T-helper 1 cell treated with Interleukin-12 subunit alpha and Interleukin-12 subunit beta and Interleukin-4 antibody, amounts not matched to agents 30 μg/mL and 1 μg/mL, for 36 hours (primary cell): Measurements from ENCODE around the gene FBXO38.
"Not testable (repeated sequence)": the region's sequence is repeated elsewhere in the genome, so short reads cannot be mapped to it uniquely, and the experiment has no call there.

Experiments
- H3K27ac Mint-ChIP-seq: one replicate; pipeline ENCODE4 v1.8.0; 2021; ENCODE audit warnings: mild to moderate bottlenecking, mixed read lengths
- H3K27me3 Mint-ChIP-seq: one replicate; pipeline ENCODE4 v1.8.0; 2021; ENCODE audit warnings: low read depth, mixed read lengths
- H3K36me3 Mint-ChIP-seq: one replicate; pipeline ENCODE4 v1.8.0; 2021; ENCODE audit warnings: low read depth, mixed read lengths
- H3K4me1 Mint-ChIP-seq: one replicate; pipeline ENCODE4 v1.8.0; 2021; ENCODE audit warnings: low read depth, mixed read lengths
- H3K4me3 Mint-ChIP-seq: one replicate; pipeline ENCODE4 v1.8.0; 2021; ENCODE audit warnings: mild to moderate bottlenecking, moderate library complexity, mixed read lengths
- H3K9me3 Mint-ChIP-seq: one replicate; pipeline ENCODE4 v1.8.0; 2021; ENCODE audit warnings: mixed read lengths

The FBXO38 gene

DNA sequence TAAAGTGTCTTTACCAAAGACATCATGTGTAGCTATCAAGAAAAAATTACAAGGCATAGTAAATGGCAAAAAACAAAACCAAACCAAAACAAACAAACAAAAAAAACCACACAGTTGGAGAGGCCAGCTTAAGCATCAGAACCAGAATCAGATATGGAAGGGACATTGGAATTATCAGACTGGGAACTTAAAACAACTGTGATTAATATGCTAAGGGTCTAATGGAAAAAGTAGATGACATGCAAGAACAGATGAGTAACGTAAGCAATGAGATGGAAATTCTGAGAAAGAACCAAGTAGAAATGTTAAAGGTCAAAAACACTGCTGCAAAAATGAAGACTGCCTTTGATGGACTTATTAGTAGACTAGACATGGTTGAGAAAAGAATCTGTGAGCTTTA, 75.9 kb downstream of the FBXO38 start:
- Mint-ChIP-seq H3K9me3 (no peaks in the 10 kb centered on the region), H3K36me3 (no peaks in the 10 kb centered on the region), H3K27me3 (peaks cover 30% of the 10 kb centered on the region), H3K4me3 (no peak overlapping the region), H3K4me1 (no peaks in the 10 kb centered on the region), H3K27ac (no peak overlapping the region)

DNA sequence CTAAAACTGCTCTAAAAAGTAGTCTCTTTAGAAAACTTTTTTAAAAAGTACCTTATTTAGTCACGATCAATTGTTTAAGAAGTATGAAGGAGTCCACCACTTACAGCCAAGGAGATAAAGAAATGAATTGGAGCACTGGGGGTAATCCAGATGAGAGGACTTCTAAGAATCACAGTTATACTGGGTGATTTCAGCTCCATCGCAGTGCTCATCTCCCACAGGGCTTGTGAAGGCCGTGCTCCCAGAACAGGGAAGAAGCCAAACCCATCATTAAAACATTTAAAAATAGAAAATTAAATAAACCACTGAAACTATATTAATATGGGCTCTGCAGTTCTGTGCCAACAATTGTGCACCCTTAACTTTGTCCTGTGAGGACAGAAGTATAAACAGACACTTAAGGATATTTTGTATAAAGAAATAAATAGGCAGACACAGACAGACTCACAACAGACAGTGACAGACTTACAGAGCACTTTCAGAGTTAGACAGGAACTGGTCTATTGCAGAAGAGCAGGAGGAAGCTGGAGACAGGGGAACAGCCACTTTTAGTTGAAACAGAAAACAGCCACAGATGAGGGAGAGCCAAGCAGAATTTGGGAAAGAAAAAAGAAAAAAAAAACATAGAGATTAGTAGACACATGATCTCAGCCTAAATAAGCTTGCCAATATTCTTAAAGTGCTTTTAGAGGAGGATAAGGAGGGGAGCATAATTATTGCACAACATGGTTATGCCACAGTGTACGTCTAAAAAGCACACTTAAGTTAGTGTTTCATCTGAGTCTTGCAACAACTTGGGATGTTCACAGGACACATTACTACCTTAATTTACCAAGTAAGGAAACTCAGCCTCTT, 81.8 kb downstream of the FBXO38 start:
- H3K4me3 Mint-ChIP-seq, result no peak overlapping the region
- no peaks in the 10 kb centered on the region for H3K36me3 Mint-ChIP-seq
- H3K27ac Mint-ChIP-seq, result no peak overlapping the region
- peaks cover 26% of the 10 kb centered on the region for H3K27me3 Mint-ChIP-seq
- H3K9me3 Mint-ChIP-seq, result no peaks in the 10 kb centered on the region
- no peaks in the 10 kb centered on the region for H3K4me1 Mint-ChIP-seq

DNA sequence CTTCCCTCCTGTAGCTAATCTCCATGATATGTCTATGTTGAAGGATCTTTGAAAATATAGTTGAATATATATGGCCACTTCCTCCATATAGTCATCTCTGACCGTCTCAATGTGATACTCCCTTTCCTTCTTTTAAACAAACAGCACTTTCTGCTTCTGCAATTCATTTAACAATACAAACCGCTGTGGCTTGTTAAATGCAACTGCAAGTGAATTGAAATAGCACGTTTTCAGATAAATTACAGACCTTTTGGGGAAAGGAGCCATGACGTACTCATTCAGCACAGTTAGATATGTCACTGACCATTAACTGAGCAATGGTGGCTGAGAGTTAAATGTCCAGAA, 82.5 kb downstream of the FBXO38 start:
- Mint-ChIP-seq H3K27ac (no peak overlapping the region), H3K4me3 (no peak overlapping the region), H3K27me3 (peaks cover 22% of the 10 kb centered on the region), H3K36me3 (no peaks in the 10 kb centered on the region), H3K4me1 (no peaks in the 10 kb centered on the region), H3K9me3 (no peaks in the 10 kb centered on the region)

DNA sequence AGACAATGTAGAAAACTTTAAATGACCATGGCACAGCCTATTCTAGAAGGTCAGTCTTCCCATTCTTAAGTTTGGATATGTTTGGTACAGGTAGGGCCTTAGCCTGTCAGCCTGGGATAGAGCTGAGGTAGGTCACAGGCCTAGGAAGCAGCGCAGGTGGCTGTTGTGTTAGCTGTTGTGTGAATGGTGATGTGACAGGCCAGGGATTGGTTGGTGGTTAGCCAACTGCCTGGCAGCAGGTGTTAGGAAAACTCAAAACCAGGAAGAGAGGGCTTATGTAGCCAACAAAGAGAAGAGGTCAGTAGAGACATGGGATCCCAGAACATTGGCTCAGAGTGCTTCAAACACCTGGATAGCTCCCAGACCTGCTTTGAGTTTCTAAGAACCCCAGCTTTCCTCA, 84.2 kb downstream of the FBXO38 start:
- Mint-ChIP-seq H3K4me1 (no peaks in the 10 kb centered on the region), H3K9me3 (no peaks in the 10 kb centered on the region), H3K27ac (no peak overlapping the region), H3K27me3 (peaks cover 11% of the 10 kb centered on the region), H3K4me3 (no peak overlapping the region), H3K36me3 (no peaks in the 10 kb centered on the region)

DNA sequence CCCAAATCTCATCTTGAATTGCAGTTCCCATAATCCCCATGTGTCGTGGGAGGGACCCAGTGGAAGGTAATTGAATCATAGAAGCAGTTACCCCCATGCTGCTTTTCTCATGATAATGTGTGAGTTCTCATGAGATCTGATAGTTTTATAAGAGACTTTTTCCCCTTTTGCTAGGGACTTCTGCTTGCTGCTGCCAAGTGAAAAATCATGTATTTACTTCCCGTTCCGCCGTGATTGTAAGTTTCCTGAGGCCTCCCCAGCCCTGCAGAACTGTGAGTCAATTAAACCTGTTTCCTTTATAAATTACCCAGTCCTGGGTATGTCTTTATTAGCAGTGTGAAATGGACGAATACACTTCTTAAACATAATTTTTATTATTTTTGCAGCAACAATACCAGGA, 85.0 kb downstream of the FBXO38 start:
- not testable (repeated sequence) for H3K36me3 Mint-ChIP-seq, H3K9me3 Mint-ChIP-seq

DNA sequence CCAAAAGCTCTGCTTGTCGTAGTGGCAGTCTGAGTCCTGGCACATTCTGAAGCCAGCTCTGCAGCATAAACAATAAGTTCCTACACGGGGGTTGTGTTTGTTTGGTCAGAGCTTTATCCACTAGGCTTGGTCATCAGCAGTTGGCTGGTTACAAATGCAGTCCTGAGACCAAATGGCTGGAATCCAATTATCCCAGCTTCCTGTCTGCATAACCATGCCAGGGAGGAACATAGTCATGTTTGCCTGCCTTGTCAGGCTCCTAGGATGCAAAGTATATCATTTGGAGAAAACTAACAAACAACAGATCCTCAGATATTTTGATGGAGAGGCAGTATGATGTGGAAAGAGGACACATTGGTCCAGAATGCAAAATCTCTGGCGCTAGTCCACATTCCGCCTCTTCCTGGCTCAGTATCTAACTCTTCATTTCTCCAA, 85.8 kb downstream of the FBXO38 start:
- no peak overlapping the region for H3K4me3 Mint-ChIP-seq
- no peak overlapping the region for H3K27ac Mint-ChIP-seq
- no peaks in the 10 kb centered on the region for H3K36me3 Mint-ChIP-seq
- H3K9me3 Mint-ChIP-seq, result no peaks in the 10 kb centered on the region
- H3K4me1 Mint-ChIP-seq, result no peaks in the 10 kb centered on the region
- H3K27me3 Mint-ChIP-seq, result peaks cover 8% of the 10 kb centered on the region

More for the DNA sequence above, 85.0 kb downstream of the FBXO38 start:
- H3K27me3 Mint-ChIP-seq, H3K4me3 Mint-ChIP-seq, H3K4me1 Mint-ChIP-seq, H3K27ac Mint-ChIP-seq: not testable (repeated sequence)

DNA sequence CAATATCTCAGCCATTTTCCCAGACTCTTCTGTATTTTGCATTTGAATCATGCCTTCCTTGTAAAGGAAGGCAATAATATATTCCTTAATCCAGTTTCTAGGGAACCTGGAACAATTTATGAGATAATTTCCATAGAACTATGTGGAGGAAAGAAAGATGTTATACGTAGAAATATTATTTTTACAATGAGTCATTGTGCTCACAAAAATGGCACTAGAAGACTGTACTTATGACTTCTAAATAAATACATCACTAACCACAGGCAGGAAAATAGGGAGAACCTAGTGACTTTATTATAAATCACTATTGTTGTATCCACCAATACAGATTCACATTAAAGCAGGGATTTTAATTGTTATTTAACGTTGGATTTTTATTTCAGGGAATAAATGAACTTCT, 87.6 kb downstream of the FBXO38 start:
- H3K9me3 Mint-ChIP-seq, result no peaks in the 10 kb centered on the region
- H3K36me3 Mint-ChIP-seq, result no peaks in the 10 kb centered on the region
- H3K27ac Mint-ChIP-seq, result no peak overlapping the region
- no peak overlapping the region for H3K4me3 Mint-ChIP-seq
- H3K27me3 Mint-ChIP-seq, result peaks cover 4% of the 10 kb centered on the region
- H3K4me1 Mint-ChIP-seq, result no peaks in the 10 kb centered on the region

DNA sequence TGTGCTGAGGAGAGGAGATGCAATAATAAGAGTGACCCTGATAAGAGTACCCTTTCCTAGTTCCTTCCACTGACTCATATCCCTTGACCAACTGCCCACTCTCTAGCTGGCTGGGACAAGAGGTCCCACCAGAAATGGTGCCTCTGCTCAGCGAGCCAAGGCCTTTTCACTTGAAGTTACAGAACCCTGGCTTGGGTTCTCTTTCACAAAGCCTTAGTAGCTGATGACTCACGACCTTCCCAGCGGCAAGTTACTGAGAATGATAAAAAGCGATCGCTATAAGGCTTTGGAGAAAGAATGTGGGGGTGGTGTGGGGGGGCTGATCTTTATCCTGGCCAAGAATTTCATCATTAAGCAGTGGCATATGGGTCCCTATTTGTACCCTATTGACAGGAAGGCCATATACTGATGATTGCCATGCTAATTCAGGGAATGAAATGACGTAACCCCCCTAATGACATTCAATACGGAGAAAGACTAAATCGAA, 90.3 kb downstream of the FBXO38 start:
- H3K9me3 Mint-ChIP-seq, result no peaks in the 10 kb centered on the region
- no peaks in the 10 kb centered on the region for H3K4me1 Mint-ChIP-seq
- no peaks in the 10 kb centered on the region for H3K36me3 Mint-ChIP-seq
- no peak overlapping the region for H3K27ac Mint-ChIP-seq
- H3K27me3 Mint-ChIP-seq, result peaks cover 14% of the 10 kb centered on the region
- no peak overlapping the region for H3K4me3 Mint-ChIP-seq

DNA sequence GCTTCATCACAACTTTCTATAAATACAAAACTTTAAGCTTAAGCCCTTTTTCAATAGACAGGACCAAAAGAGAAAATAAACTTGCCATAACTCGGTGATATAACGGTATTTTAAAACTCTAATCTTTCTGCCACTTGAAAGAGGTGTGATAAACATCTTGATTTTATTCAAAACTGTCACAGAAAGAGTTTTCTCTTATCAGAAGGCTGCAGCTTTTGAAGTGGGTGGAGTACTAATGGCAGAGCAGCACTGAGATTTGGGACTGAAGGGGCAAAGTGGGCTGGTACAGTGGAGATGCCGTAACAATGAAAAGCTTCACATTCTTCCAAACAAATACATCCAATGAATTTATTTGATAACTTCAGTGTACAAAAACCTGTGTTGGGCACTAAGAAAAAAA, 92.5 kb downstream of the FBXO38 start:
- no peaks in the 10 kb centered on the region for H3K4me1 Mint-ChIP-seq
- H3K27ac Mint-ChIP-seq, result no peak overlapping the region
- H3K4me3 Mint-ChIP-seq, result no peak overlapping the region
- no peaks in the 10 kb centered on the region for H3K36me3 Mint-ChIP-seq
- peaks cover 14% of the 10 kb centered on the region for H3K27me3 Mint-ChIP-seq
- no peaks in the 10 kb centered on the region for H3K9me3 Mint-ChIP-seq

DNA sequence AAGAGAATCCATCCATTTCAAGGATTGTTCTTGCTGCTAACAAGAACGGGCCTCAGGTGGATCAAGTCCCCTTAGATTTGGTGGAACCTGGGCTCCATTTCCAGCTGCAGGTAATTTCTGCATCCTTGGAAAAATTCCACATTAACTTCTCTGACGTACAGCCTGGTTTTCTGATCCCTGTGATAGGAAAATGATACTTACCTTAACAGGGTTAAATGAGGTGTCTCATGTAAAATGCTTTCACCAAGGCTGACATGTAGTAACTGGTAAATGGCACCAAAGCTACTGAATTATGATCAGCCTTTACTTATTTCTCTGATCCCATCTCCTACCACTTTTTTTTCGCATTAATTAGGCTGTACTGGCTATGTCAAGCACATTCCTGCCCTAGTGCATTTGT, 93.7 kb downstream of the FBXO38 start:
- Mint-ChIP-seq H3K9me3 (no peaks in the 10 kb centered on the region), H3K36me3 (no peaks in the 10 kb centered on the region), H3K4me3 (no peak overlapping the region), H3K4me1 (no peaks in the 10 kb centered on the region), H3K27ac (no peak overlapping the region), H3K27me3 (peaks cover 14% of the 10 kb centered on the region)

DNA sequence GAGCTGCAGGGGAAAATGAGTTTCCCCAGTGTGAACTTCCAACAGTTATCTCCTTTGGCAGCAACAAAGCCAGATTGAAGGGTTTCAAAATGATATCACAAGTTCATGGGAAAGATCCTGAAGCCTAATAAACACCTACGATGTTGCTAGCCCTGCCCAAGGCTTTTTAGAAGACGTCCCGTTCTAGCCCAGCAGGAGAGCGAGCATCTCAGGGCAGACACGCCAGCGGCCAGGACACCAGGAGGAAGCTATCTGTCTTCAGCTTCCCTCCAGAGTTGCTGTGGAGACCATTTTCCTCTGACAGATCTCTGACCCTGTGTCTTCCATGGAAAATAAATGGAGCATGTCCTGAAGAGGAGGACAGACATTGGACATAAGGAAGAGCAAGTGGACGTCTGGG, 98.4 kb downstream of the FBXO38 start:
- Mint-ChIP-seq H3K4me3 (no peak overlapping the region), H3K27ac (no peak overlapping the region), H3K4me1 (no peaks in the 10 kb centered on the region), H3K27me3 (peaks cover 17% of the 10 kb centered on the region), H3K36me3 (no peaks in the 10 kb centered on the region), H3K9me3 (no peaks in the 10 kb centered on the region)

DNA sequence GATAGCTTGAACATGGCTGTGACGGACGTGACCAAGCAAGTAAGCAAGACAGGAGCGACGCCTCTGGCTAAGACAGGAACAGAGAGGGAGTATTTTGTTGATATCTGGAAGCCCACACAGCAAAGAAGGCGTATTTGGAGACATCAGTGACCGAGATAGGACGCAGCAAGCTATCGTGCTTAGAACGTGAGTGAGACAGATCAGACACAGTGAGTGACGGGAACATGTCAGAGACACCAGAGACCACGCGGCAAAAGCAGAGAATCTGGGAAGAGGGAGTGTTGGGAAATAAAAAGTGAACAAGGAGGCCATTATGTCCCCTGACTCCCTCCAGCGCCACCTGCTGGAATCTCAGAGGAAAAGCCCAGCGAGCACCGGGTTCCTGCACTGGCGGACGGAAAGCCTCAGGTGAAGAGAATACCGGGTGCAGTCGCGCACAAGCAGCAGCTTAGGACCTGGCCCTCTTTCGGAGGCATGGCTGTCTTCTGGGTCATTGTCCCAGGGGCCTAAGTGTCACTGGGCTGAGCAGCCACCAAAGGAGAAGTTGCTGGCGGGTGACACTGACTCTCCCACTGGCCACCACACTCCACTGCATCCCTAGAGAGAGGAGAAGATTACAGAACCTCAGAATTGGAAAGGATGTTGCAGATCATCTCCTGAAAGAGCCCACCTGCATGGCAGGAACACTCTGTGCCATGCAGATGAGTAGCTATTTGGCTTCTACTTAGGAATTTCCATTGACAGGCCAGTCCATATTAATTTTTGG, 99.1 kb downstream of the FBXO38 start:
- H3K4me3 Mint-ChIP-seq, result no peak overlapping the region
- H3K9me3 Mint-ChIP-seq, result no peaks in the 10 kb centered on the region
- H3K27ac Mint-ChIP-seq, result no peak overlapping the region
- H3K27me3 Mint-ChIP-seq, result peaks cover 22% of the 10 kb centered on the region
- H3K4me1 Mint-ChIP-seq, result no peaks in the 10 kb centered on the region
- no peaks in the 10 kb centered on the region for H3K36me3 Mint-ChIP-seq

DNA sequence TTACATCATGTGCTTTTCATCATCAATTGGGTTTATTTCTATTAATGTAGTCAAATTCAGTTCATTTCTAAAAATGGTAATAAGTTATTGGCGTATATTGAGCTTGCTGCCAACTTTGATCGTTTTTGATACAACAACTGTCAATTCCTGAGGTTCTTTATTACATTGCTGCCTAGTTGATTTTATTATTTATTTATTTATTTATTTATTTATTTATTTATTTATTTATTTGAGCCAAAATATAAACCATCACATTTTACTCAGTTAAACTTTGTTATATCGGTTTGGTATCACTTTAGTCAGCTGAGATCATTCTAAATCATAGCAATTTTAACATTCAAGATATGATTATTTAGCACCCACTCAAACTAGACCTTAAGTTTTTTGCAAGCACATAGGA, 100.0 kb downstream of the FBXO38 start:
- H3K4me1 Mint-ChIP-seq, result no peaks in the 10 kb centered on the region
- H3K27ac Mint-ChIP-seq, result no peak overlapping the region
- H3K27me3 Mint-ChIP-seq, result peaks cover 25% of the 10 kb centered on the region
- H3K4me3 Mint-ChIP-seq, result no peak overlapping the region
- H3K9me3 Mint-ChIP-seq, result no peaks in the 10 kb centered on the region
- H3K36me3 Mint-ChIP-seq, result no peaks in the 10 kb centered on the region

DNA sequence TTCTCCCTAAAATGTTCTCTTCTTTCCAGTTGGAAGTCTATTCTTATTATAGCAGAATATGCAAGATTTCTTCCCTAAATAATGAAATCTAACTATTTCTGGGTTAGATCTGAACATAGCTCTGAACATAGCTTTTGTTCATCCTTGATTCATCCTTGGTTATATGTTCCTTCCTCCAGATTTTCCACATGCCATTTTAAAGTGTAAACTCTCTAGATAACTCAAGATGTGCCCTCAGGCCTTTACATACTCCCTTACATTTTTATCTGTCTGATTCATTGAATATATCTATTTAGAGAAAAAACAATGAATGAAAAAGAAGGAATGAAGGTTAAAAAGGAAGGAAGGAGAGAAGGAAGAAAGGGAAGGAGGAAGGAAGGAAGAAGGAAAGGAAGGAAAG, 100.9 kb downstream of the FBXO38 start:
- Mint-ChIP-seq H3K27me3 (peaks cover 25% of the 10 kb centered on the region), H3K36me3 (no peaks in the 10 kb centered on the region), H3K27ac (no peak overlapping the region), H3K4me3 (no peak overlapping the region), H3K9me3 (no peaks in the 10 kb centered on the region), H3K4me1 (no peaks in the 10 kb centered on the region)

DNA sequence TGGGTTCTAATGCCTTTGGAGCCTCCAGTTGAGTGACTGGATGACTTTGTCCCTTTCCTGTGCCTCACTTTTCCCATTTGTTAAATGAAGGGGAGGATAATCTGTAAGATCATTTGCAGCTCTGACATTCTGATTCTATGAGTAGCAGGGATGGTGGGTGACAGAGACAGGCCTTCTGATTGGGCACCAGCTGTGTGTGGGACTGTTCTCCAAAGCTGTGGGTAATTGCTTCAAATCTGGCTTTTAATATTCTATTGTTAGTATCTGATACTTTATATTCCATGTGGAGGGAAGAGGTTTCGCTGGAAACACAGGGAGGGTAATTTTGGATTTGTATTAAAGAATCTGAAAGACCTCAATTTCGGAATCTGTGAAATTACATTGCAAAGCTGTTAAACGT, 102.7 kb downstream of the FBXO38 start:
- Mint-ChIP-seq H3K4me3 (no peak overlapping the region), H3K4me1 (no peaks in the 10 kb centered on the region), H3K27me3 (peaks cover 27% of the 10 kb centered on the region), H3K9me3 (no peaks in the 10 kb centered on the region), H3K27ac (no peak overlapping the region), H3K36me3 (no peaks in the 10 kb centered on the region)
